NCI-H2081 treated with DMSO at 0.1 percent for 48 hours (cell line): ENCODE data around the gene CEBPG.

Experiments used
- DNase-seq: peaks from one replicate; lab custom pipeline; 2025; lab: John Stamatoyannopoulos, UW

The CEBPG gene

DNA sequence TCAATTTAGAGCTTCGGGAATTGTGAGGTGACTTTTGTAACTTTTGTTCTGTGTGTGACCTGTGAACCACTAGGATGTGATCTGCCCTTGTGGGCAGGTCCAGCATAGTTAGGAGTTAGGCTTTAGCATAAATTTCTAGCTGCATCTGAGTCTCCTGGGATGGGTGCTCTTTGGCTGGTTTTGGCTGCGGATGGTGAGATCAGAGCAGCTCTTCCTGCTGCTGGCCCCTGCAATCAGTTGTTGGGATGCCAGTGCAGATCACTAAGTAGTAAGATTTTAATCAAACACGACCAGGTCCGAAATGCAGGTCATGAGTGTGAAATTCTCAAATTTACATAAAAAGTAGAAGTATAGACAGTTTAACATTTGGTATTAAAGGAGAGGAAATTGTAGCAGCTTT is 8.5 kb downstream of the CEBPG start:
- DNase-seq: no peak

DNA sequence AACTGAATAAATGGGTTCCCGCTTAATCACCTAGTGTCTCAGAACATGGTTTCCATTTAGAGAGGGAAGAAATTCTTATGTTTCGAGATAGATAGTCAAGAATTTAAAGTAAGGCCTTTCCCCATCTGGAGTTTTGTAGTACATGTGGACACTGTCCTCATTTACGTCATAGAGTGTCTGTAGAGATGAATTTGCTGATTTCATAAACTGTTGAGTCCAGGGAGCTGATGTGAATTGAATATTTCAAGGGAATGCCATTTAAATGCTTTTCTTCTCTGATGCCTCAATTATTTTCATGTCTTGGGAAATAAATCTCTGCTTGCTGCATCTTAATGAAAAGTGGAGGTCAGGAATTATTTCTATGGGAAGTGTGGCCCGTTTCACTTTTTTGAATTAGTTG is 9.5 kb downstream of the CEBPG start:
- no peak for DNase-seq

DNA sequence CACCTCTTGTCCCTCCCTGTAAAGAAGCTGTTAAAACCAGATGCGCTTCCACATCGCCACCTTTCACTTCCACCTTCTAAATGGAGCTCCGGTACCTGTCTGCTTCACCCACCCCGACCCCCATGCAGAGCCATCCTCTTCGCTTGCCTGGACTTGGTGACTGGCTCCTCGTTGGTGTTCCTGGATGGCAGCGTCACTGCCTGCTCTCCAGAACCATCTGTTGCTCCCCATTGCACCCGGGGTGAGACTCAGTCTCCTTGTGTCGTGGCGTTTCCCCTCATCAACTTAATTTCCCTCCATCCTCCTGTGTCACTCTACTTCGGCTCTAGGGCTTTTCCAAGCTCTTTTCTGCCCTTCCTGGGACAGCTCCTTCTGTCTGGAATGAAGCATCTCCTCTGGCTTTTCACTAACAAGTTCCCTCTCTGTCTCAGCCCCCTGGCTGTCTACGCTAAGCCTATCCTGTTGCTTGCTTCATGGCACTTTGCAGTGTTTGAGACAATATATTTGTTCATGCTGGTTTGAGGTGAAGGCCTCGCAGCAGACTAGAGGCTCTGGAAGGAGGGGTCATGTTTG is 10.3 kb downstream of the CEBPG start:
- DNase-seq: no peak

DNA sequence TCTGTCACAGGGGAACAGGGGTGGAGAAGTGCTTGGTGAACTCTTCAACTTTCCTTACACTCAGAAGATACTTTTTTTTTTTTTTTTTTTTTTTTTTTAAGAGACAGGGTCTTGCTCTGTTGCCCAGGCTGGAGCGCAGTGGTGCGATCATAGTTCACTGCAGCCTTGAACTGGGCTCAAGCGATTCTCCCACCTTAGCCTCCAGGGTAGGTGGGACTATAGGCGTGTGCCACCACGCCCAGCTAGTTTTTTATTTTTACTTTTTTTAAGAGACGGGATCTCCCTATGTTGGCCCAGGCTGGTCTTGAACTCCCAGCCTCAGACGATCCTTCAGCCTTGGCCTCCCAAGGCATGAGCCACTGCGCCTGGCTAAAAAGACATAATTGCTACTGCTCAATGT is 11.5 kb downstream of the CEBPG start:
- no peak for DNase-seq

DNA sequence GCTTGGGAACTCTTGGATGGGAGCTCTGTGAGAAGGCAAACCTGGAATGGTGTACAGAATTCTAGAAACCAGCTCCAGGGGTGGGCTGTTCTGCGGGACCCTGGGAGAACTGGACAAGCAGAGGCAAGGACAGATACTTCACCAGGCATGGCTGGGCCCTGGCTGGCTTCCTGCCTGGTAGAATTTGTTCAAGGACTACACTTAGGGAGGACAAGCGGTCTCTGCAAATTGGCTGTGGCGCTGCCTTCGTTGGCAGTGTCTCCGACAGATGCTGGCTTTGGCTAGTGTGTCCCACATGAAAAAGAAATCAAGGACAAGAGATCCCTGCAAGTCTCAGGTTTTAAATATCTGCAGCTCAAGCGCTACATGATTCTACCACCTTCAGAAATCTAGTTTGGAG is 12.4 kb downstream of the CEBPG start:
- DNase-seq: no peak

DNA sequence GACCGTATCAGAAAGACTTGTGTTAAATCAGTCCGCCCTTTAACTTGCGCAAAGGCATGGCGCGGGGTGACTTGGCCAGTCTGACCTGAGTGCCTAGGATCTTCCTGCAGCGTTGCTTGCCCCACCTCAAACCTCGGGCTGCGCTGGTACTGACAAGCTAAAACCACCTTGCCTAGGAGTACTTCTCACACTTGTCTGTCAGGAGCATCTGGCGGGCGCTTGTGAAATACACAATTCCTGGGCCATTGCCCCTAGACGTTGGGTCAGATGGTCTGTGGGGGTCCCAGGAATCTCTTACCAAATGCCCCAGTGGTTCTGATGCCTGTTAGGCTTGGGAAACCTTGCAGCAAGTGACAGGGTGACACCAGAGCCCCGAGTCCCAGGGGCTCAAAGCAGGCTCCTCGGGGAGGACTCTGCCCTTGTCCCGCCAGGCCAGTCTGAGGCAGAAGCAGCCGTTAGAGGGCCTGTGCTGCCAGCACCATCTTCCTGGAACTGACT is 12.9 kb downstream of the CEBPG start:
- no peak for DNase-seq

DNA sequence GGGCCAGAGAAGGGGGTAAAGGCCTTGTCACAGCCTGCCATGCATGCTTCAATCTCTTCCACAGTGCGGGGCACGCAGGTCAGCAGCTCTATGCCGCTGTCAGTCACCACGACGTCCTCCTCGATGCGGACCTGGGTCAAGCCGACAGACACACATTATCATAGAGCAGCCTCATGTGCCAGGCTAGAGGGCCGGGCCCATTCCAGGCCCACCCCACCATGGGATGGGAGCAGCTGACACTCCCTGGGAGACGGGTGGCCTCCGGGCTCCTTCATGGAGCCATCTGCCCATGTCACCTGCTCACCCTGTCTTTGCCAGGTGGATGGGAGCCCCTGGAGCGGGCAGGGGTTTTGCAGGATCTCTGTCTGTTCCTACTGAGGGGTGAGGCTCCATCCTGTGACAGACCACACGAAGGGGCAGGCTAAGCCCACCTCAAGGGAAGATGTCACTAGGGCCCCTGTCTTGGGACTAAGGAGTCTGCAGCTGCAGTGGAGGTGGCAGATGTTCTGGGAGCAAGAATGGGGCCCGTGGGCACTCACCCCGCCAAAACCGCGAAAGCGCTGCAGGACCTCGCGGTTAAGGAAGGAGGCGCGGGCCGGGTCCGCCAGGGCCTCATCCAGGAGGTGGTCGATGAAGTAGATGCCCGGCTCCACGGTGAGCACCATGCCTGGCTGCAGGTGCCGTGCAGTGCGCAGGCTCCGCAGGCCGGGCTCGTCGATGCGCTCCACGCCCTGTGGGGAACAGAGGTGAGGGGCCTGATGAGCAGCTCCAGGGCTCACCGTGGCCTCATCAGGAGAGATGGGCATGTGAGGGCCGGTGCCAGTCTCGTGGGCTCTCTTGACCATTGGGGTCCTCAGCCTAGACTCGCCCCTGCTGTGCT is 14.1 kb downstream of the CEBPG start:
- no peak for DNase-seq

DNA sequence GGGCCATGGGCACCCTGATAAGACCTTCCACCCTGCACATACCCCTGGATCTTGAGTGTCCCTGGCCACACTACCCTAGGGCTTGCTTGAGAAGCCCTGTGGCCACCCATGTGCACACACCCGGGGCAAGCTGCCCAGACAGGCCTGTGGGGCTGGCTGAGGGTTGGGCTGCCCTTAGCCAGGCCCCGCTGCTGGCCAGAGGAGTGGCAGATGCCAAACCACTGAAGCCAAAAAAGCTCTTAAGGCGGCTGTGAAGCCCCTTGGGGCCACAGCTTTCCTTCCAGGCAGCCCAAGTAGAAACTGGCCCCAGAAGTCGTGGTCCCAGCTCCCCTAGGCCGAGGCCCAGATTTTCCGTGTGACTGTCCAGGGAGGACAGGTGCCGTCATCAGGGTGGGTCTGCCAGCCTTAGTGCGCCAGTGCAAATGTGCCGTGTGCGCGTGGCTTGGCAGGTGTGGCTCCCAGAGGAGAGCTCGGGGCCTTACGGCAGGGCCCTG is 14.8 kb downstream of the CEBPG start:
- DNase-seq: no peak

DNA sequence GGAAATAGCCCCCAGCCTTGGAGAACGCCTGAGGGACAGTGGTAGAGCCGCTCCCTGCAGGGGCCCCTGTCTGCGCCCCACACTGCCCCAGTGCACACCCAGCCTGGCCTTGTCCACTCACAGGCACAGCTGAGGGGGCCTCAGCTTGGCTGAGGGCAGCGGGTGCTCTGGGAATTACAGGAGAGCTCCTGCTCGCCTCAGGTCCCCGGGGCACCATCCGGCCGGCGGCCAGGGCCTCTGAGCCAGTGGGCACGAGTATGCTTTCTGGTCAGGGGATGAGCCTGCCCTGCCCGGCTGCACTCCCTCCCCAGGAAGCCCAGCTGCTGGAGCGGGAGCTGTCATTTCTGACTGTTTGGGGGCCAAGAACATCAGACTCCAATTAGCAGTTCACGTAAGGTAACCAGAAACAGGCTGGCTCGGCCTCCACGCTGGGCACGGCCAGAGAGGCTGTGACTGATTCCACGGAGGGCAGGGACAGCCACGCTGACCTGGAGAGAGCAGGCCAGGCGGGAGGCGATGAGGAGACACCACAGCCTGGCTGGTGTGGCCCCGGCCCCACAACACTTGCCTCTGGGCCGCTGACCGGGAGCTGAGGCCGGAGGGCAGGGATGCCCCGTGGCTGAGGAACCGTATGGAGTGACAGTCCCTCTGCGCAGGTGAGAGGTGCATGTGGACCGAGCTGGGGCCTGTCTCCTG is 15.4 kb downstream of the CEBPG start:
- DNase-seq: no peak

DNA sequence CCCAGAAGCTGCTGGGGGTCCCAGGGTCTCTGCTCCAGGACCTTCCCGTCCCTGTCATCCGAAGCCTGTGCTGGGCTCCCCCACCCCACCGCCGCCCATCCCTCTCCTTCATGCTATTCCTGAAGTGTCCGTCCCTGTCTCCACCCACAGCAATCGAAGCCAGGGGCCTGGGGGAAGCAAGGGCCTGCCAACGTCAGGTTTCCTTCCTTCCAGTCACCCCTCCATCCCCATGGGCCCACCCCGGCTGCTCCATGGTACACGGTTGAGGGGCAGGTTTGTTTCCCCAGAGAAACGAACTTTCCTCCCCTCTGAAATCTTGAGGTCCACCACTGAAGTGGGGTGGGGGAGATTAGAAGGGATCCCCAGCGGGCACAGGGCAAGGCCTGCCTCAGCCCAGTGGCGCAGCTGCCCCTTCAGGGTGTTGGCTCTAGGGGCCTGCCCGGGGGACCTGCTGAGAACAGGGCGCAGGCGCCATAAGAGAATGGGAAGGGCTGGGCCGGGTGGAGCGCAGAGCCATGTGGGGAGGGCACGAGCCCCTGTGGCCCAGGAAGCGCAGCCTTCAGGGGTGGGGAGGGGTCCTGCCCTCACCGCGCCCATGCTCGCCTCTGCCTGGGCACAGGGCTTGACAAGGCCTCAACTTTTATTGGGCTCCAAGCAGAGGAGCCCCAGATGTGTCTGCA is 16.1 kb downstream of the CEBPG start:
- DNase-seq: no peak

DNA sequence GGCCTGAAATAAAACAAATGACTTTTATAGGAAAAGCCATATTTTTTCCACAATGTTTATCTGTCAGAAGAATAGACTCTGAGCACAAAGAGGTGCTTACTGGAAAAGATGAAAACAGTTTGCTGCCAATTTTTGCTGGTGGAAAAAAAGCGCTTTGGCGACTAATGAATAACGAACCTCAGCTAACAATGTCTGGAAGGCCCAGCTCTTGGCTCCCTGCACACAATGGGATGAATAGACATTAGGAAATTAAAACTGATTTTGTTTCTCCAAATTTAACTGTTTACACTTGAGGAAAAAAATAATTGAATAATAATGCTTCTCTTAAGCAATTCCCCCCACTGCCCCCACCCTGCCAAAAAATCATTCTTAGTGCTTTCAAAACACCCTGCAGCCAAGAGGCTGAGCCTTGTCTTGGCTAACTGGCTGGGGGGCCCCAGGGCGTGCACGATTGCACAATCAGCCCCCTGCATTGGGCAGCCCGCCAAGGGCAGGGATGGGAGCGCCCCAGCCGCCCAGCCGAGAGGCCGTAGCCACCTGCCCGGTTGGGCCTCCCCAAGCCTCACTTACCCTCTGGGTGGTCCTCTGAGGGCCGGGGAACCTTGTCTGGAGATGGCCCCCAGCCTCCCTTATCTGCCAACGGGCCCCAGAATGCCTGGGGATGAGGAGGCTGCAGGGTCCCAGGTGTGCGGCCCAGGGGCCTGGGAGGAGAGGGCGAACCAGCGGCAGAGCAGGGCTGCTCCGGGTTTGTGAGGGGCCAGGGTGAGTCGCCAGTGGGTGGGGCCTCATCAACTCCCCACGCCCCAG is 16.8 kb downstream of the CEBPG start:
- DNase-seq: no peak

DNA sequence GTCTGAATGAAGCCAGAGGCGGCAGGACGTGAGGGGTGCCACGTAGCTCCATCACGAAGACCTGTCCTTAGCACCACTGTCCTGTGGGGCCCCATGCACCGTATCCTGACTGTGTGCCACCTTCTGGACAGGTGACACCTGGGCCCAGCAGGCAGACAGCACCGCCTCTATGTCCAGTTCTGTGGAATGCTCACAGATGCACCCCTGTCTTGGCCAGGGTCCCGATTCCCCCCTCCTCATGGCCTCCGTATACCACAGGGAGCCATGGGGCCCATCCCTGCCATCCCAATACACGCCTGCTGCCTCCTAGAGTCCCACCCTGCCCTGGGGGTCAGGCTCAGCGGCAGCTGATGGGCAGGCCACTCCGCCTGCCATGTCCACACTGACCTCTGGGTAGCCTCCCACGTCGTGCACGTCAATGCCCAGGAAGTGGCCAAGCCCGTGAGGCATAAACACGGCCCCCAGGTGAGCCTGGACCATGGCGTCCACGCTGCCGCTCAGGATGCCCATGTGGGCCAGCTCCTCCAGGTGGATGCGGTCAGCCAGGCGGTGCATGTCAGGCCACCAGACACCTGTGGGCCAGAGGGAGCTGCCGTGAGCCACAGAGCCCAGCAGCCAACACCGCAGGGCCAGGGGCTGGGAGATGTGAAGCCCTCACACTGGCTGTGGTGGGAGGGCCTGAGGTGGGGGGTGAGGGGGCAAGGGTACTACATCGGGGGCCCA is 17.6 kb downstream of the CEBPG start:
- DNase-seq: no peak

DNA sequence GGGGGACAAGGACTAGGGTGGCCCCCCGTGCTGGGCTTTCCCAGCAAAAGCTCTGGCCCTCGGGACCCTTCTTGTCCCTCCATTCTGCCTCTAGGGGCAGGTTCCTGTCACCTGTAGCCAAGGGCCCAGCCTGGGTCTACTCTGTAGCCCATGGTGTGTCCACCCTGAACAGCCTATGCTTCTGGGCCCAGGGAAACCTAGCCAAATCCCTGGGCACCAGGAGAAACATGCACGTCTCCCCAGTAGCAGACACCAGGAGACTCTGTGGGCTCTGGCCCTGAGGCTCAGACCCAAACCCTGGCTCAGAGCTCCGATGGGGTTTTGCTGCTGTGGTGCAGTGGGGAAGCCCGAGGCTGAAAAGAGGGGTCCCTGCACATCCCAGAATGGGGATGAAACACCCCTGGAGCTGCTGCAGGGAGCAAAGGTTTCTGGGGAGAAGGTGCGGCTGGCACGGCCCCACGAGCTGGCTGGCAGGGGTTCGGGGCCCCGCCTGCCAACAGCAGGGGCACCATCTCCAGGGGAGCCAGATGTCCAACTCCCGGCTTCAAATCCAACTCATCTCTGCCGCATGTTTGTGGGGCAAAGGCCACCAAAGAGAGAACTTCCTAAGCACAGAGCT is 18.2 kb downstream of the CEBPG start:
- no peak for DNase-seq

DNA sequence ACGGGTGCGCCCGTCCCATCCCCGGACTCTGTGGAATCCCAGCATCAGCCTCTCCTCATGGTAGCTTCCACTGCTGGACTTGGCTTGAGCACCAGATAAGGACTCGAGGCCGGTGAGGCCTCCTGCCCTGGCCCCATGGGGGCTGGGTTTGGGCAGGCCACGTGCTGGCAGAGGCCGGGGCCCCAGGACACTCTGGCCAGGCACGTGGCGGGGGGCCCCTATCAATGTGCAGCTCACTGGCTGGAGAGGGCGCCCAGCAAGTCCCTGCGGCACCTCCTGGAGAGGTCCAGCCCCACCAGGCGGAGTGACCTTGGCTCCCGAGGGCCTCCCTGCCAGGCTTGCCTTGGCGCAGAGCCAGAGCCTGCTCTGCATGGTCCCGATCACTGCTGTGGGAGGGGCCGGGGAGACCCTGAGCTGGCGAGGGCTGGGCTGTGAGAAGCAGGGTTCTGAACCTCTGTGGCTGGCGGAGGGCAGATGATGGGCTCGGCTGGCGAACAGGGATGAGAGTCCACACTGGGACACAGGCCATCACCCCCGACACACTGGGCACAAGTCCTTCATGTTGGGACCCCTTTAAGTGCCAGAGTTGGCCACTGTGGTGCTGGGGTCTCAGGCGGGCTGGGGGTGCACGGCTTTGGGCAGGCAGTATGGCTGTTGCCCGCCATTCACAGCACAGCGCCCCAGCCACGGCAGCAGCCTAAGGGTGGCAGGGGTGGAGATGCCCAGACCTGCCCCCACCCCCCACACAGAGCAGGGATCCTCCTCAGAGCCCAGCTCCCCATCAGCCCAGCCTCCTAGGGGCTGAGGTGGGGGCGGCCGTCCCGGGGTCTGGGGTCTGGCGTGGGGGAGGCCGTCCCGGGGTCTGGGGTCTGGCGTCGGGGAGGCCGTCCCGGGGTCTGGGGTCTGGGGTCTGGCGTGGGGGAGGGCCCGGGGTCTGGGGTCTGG is 19.1 kb downstream of the CEBPG start:
- DNase-seq: no peak

DNA sequence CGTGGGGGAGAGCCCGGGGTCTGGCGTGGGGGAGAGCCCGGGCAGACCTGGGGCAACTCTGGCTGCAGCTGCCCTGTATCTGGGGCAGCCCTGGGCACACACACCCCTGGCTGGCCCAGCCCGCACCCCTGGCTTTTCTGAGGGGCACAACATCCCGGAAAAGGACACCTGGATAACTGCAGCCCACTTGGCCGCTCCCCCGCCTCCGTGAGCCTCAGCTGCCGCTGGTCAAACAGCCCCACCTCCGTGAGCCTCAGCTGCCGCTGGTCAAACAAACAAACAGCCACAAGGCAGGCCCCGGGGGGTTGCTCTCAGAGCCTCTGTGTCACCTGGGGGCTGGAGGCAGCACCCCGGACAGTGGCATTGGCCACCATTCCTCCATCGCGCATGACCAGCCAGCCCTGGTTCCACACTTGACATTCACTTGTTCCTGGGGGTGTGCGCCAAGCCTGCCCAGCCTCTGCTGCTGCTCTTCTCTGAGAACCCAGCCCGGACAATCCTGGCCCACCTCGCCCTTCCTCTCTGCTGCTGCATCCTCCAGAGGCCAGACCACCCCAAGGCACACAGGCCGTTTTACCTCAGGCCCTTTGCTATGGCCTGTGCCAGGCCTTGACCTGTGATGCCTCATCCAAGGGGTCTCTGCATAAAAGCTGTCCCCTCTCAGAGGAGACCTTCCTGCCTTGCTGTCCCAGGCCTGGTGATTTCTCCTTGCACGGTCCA is 19.9 kb downstream of the CEBPG start:
- no peak for DNase-seq

DNA sequence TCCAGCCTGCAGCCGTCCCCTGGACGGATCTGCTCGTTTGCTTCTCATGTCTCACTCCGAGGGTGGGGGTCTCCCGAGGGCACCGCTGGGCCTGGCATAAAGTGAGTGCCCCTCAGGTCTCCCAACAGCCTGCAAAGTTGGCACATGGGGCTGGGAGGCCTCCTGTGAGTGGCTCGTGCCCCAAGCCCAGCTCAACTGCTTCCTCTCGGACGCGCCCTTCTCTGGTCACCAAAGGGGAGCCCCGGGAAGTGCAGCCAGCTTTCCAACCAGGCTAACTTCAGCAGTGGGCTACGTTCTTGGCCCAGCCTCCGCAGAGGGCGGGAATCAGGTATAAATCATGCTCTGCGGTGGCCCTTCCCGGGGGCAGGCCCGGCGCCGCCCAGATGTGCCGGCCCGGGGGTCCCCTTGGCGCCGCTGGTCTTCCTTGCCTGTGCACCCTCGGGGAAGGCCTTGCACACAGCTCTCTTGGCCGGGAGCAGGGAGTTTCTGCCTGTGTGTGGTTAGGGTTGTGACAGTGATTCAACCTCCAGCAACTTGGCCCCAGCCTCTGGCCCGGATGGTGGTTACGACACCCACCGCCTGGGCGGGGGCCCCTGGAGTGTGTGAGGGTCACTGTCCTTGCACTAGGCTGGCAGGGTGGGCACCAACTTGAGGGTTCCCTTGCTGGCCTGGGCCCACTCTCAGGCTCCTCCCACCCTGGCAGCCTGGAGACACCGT is 20.7 kb downstream of the CEBPG start:
- DNase-seq: no peak

DNA sequence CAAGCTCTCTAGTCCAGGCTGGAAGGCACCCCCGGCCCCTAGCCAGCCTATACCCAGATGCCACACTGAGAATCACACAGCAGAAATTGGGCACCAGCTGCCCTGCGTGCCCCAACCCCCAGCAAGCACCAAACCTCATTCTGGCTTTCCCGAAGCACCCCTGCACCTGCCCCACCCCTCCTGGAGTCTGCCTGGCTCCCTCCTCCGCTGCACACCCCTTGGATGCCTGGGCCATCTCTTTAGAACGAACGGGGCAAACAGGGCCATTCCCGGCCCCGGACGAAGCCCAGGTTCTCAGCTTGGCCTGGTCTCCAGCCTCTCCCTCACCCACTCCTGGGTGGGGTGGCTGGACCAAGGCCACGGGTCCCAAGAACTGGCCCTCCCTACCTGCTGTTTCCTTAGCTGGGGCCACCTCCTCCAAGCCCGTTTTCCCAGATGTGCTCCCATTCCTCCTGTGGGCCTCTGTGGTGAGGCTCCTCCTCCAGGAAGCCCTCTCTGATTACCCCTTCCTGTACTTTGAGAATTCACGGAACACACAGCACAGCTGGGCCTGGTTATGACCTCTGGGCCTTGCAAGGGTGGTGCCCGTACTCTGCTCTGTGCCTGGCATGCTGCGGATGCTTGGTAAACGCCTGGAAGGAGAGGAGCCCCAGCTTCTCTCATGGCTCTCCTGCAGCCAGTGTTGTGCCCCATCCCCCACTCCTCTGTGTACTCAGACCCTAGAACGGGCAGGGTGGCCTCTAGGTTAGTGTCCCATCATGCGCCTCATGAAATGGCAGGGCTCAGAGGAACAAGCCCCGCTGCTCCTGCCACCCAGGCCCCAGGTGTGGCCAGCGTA is 21.4 kb downstream of the CEBPG start:
- DNase-seq: no peak
